GM21717 (cell line): ENCODE measurements around the gene HLA-E.
A peak's percentile ranks its signal among the peaks of the same experiment; 100 is the strongest.
"Not testable (repeated sequence)": the region's sequence is repeated elsewhere in the genome, so short reads cannot be mapped to it uniquely, and the experiment has no call there.

Experiments
- ATAC-seq: cut with Tn5 transposase; IDR thresholded peaks from one replicate; pipeline ENCODE4 v1.9.1; 2021; ENCODE audit warnings: mild to moderate bottlenecking, moderate library complexity; ENCODE audit not compliant: unreplicated experiment

The HLA-E gene

DNA sequence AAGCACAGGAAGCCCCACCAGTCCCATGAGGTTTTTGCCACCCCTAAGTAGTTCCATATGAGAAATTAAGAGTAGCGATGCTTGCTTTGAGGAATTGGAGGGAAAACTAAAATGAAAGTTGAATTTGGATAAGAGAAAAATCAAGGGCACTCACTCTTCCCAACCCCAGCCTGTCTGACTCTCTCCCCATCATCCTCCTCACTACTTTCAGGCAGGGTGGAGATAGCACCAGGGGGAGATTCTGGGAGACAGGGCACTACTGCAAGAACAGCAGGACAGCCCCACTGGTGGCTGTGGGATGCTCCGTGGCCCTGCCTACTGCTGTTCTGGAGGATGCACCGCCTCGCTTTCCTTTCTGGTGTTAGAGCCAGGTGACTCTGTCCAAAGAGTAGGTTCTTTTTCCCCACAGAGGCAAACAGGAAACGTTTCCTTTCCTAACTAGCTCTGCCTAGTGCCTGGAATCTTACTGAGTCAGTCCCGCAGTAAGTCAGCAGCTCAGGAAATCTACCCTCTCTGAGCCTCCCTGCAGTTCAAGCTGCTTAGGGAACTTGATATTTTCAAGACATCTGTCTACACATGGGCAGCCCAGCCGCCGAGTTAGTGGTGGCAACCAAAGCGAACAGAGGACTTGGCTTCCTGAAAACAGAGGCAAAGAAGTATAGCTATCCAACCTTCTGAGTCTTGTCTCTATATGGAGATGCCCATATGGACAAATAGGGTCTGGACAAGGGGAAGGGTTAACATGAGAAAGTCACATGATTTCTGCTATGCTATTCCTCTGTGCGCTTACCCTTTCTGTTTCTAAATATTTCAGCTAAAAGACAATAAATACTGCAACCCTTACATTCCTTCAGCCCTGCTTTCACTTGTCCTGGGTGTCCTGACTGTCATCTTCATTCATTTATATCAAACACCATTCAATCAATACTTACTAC is 11.4 kb downstream of the HLA-E start:
- no peak for ATAC-seq

- ATAC-seq = no peak
These were observed 18.8 kb downstream of the HLA-E start for GRCh38 chr6:30507849-30508827.

DNA sequence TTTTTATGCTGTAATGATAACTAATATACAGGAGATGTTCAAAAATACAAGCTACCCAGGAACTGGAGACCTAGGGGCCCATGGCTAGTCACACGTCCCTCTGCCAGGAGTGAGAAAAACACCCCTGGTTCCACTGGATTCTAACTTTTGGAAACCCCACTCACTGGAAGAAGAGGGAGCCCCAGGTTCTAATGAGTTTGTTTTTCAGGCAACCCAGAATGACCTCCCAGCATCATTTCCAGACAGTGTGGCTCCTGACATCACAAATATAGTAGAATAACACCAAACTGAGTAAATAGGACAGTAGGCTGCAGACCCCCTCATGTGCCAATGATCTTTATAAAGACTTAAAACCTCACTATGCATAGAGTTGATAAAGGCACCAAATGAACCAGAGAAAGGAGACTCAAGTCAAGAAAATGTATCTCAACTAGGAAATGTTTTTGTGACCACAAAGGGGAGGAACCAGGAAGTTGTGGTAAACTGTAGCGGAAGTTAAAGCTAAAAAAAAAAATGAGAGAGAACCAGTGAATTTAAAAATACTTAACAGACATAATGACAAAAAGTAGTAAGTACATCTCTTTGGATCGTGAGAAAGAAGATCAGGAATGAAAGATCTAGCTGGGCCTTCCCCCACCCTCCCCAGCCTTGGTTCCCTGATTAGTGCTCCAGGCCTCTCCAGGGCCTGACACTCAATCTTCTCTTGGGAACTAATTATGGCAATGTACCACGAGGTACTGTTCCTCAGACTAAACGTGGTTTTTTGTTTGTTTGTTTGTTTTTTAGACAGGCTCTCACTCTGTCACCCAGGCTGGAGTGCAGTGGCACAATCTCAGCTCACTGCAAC is 19.8 kb downstream of the HLA-E start:
- no peak for ATAC-seq

- no peak for ATAC-seq
These were observed 21.3 kb downstream of the HLA-E start for GRCh38 chr6:30510419-30511168.

- no peak for ATAC-seq
These were observed 21.8 kb downstream of the HLA-E start for GRCh38 chr6:30511169-30511546.

GRCh38 chr6:30513451-30513850 is 24.1 kb downstream of the HLA-E start:
- no peak for ATAC-seq

DNA sequence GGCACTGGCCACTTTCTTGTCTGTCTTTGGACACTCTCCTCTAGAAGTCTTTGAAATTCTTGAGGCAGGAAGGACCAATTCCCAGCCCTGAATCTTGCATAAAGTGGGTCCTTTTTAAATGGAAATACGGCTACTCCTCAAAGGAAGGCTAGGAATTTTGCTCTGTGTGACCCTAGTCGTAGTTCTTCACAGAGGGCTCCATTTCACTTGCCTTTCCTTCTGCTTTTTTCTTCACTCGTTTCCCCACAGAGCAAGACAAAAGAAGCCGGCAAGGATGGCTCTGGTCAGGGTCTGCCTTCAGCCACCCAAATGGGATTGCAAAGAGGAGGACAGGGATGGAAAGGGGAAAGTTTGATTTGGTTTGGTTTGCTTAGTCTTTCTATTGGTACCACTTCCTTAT is 25.8 kb downstream of the HLA-E start:
- no peak for ATAC-seq

DNA sequence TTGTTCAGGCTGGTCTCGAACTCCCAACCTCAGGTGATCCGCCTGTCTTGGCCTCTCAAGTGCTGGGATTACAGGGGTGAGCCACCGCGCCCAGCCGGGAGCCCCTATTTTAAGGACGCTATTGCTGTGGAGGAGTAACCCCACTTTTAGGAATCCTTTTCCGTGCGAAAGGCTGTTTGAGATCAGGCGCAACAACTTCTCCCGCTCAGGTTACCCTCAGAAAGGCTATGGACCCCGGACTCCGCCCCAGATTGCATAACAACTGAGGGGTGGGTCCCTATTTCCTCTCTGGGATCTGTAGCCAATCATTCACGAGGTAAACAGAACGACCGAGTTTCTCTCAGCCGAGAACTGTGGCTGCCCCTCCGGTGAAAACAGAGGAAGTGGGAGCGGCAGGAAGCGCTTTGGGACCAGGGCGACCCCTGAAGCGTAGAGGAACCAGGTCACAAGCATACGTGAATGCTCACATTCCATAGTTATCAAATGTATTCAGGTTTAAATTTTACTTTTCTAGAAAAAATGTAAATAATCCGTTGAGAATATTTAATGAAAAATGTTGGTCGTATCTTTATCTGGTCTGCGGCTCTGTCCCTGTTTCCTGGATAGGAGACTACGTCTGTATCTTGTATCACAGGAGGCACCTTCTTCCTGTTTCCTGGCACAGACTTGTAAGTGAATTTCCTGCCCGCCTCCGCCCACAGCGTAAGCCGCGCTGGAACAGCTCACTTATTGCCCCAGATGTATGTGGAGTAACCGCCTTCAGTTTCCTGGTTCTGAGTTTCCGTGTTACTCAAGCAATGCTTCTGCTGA is 26.8 kb downstream of the HLA-E start:
- ATAC-seq = peak; percentile 65

DNA sequence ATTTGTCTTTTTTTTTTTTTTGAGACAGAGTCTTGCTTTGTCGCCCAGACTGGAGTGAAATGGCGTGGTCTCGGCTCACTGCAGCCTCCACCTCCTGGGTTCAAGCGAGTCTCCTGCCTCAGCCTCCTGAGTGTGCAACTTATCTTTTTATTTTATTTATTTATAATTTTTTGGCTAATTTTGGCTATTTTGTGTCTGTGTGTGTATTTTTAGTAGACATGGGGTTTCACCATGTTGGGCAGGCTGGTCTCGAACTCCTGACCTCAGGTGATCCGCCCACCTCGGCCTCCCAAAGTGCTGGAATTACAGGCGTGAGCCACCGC is 27.4 kb downstream of the HLA-E start:
- not testable (repeated sequence) for ATAC-seq

DNA sequence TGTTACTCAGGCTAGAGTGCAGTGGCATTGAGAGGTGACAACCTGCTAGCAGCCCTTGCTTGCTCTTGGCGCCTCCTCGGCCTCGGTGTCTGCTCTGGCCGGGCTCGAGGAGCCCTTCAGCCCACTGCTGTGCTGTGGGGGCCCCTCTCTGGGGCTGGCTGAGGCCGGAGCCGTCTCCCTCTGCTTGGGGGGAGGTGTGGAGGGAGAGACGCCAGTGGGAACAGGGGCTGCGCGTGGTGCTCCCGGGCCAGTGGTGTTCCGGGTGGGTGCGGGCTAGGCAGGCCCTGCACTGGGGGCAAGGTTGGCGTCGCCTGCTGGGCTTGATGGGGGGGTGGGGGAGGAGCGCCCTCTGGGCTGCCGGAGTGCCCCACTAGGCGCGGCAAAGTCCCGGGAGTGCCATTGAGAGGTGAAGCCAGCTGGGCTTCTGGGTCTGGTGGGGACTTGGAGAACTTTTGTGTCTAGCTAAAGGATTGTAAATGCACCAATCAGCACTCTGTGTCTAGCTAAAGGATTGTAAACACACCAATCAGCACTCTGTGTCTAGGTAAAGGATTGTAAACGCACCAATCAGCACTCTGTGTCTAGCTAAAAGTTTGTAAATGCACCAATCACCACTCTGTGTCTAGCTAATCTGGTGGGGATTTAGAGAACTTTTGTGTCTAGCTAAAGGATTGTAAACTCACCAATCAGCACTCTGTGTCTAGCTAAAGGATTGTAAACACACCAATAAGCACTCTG is 28.6 kb downstream of the HLA-E start:
- not testable (repeated sequence) for ATAC-seq

- not testable (repeated sequence) for ATAC-seq
These were observed 29.3 kb downstream of the HLA-E start for GRCh38 chr6:30518505-30519145.

DNA sequence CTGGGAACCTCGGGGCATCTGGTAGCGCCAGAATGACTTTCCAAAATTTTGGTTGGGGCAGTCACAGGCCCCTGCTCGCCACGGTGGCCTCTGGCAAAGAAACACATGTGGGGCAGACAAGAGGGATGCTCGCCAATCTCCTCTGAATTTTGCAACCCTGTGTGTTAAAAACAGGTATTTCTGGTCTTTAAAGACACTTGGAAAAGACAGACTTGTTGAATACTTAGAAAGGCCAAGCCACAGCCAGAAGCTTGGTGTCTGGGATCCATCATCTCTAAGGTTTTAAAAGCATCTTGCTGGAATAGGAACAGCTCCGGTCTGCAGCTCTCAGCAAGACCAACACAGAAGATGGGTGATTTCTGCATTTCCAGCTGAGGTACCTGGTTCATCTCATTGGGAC is 31.2 kb downstream of the HLA-E start:
- ATAC-seq = no peak

DNA sequence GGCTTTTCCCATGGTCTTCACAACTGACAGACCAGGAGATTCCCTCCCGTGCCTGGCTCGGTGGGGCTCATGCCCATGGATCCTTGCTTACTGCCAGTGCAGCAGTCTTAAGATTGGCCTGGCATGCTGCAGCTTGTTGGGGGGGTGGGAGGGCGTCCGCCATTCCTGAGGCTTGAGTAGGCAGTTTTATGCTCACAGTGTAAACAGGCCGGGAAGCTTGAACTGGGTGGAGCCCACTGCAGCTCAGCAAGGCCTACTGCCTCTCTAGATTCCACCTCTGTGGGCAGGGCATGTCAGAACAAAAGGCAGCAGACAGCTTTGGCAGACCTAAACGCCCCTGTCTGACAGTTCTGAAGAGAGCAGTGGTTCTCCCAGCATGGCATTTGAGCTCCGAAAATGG is 31.8 kb downstream of the HLA-E start:
- not testable (repeated sequence) for ATAC-seq

GRCh38 chr6:30521952-30522351 is 32.6 kb downstream of the HLA-E start:
- ATAC-seq = not testable (repeated sequence)

GRCh38 chr6:30526444-30526843 is 37.1 kb downstream of the HLA-E start:
- ATAC-seq = not testable (repeated sequence)

GRCh38 chr6:30529349-30529875 is 40.1 kb downstream of the HLA-E start:
- ATAC-seq = not testable (repeated sequence)

GRCh38 chr6:30530014-30530413 is 40.7 kb downstream of the HLA-E start:
- no peak for ATAC-seq
